Measurements from ENCODE around the gene ATL1.

The ATL1 gene

GRCh38 chr14:50607181-50607580 lies 47.2 kb downstream of the ATL1 start:
- no peak for DNase-seq (ENCODE audit: low read depth in 2 of 2)
- no peak overlapping the region for H3K4me3 ChIP-seq (replicated peaks in 1 of 2; ENCODE audit: low read depth in 2 of 2, low read length in 2 of 2)
- TF ChIP-seq, protein P1, sequence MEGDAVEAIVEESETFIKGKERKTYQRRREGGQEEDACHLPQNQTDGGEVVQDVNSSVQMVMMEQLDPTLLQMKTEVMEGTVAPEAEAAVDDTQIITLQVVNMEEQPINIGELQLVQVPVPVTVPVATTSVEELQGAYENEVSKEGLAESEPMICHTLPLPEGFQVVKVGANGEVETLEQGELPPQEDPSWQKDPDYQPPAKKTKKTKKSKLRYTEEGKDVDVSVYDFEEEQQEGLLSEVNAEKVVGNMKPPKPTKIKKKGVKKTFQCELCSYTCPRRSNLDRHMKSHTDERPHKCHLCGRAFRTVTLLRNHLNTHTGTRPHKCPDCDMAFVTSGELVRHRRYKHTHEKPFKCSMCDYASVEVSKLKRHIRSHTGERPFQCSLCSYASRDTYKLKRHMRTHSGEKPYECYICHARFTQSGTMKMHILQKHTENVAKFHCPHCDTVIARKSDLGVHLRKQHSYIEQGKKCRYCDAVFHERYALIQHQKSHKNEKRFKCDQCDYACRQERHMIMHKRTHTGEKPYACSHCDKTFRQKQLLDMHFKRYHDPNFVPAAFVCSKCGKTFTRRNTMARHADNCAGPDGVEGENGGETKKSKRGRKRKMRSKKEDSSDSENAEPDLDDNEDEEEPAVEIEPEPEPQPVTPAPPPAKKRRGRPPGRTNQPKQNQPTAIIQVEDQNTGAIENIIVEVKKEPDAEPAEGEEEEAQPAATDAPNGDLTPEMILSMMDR (IDR thresholded peaks at IDR 0.05; ENCODE audit: low read depth, low read length): no peak

GRCh38 chr14:50607761-50608160 lies 47.8 kb downstream of the ATL1 start:
- TF ChIP-seq, protein P1 (IDR thresholded peaks at IDR 0.05; ENCODE audit: low read depth, low read length): no peak
- DNase-seq (ENCODE audit: low read depth in 2 of 2): no peak
- H3K4me3 ChIP-seq (replicated peaks in 1 of 2; ENCODE audit: low read depth in 2 of 2, low read length in 2 of 2): no peak overlapping the region

- DNase-seq (ENCODE audit: low read depth in 2 of 2): peak in 1 of 2 donors; percentile 20
- no peak overlapping the region for H3K4me3 ChIP-seq (replicated peaks in 1 of 2; ENCODE audit: low read depth in 2 of 2, low read length in 2 of 2)
- TF ChIP-seq, protein P1 (IDR thresholded peaks at IDR 0.05; ENCODE audit: low read depth, low read length): no peak
Observed at GRCh38 chr14:50608302-50608851, 48.4 kb downstream of the ATL1 start.

DNA sequence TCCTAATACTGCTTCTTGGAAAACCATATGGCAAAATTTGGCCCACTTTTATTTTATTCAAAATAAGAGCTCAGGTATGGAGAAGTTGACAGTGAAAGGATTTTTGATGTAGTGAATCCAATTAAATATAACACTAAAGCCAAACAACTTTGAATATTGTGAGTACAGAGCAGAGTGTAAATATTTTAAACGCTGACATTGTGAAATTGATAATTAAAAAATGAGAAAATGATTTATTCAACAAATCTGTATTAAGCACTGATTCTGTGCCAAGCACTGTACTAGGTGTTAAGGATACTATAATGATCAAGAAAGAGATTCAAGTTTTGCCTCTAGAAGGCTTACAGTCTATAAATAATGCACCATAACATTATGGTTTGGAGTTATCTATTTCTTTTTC lies 50.5 kb downstream of the ATL1 start:
- no peak overlapping the region for H3K4me3 ChIP-seq (replicated peaks in 1 of 2; ENCODE audit: low read depth in 2 of 2, low read length in 2 of 2)
- no peak for DNase-seq (ENCODE audit: low read depth in 2 of 2)

DNA sequence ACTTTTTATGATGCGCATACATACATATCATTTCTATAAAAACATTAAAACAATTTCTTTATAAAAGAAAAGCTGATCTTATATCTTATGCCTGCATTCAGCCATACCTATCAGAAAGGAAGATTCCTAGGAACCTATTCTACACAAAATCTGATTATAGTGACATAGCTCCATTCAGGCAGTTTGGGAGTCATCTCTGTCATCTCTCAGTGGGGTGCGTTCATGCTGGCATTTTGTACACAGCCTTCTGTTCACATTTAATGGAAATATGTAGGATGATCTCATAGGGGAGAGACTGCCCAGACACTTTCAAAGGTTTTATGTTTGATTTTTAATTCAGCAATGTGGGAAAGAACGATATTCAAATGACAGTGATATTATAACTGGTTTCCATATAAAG lies 52.9 kb downstream of the ATL1 start:
- H3K4me3 ChIP-seq (replicated peaks in 1 of 2; ENCODE audit: low read depth in 2 of 2, low read length in 2 of 2): no peak overlapping the region
- TF ChIP-seq, protein P1 (IDR thresholded peaks at IDR 0.05; ENCODE audit: low read depth, low read length): no peak
- DNase-seq (ENCODE audit: low read depth in 2 of 2): no peak

More for the DNA sequence above, 50.5 kb downstream of the ATL1 start:
- TF ChIP-seq, protein P1 (IDR thresholded peaks at IDR 0.05; ENCODE audit: low read depth, low read length): no peak

DNA sequence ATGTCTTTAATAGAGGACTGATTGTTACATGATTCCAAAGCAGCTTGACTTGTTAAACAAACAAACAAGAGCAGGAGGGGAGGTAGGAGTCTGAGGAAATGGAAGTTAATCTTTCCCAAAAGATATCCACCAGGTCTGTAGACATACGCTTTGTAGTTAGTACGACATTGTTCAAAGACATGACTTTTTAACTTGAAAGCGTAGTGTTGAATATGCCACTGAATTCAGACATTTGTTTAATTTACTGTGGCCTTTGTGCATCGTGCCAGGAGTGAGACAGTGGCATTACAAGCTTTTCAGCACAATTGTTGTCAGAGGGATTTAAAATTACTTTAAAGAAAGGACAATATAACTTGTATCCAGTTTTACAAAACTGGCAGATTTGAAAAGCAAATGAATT lies 55.1 kb downstream of the ATL1 start:
- no peak for DNase-seq (ENCODE audit: low read depth in 2 of 2)
- H3K4me3 ChIP-seq (replicated peaks in 1 of 2; ENCODE audit: low read depth in 2 of 2, low read length in 2 of 2): no peak overlapping the region
- TF ChIP-seq, protein P1 (IDR thresholded peaks at IDR 0.05; ENCODE audit: low read depth, low read length): no peak

DNA sequence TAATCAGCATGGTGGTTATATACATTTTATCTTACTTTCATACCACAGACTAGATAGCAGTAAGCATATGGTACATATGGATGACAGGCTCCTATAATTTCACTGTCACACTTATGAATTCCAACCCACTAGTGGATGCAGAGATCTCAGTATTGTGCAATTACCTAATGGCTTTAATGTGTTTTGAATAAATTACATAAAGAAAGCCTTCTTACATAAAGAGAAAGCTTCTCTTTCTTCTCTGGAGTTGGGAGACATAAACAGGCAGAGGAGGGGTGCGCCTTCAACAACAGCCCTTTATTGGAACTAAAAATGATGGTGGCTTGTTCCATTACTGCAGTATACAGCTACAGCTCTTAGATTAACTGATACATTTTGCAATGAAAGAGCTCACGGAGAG lies 55.6 kb downstream of the ATL1 start:
- no peak overlapping the region for H3K4me3 ChIP-seq (replicated peaks in 1 of 2; ENCODE audit: low read depth in 2 of 2, low read length in 2 of 2)
- TF ChIP-seq, protein P1 (IDR thresholded peaks at IDR 0.05; ENCODE audit: low read depth, low read length): no peak
- no peak for DNase-seq (ENCODE audit: low read depth in 2 of 2)

All from cardiac fibroblast (primary cell).